Neural cell (in vitro differentiated cells): ENCODE data around the gene SYNPO2. TPM values are rescaled to one million over a fixed set of nuclear protein-coding genes. Genes with fewer than 3 reads are reported as not detected.

Experiments used
- H2AFZ ChIP-seq: fragments of 200-600, 300-800 bp; sonication (generic), shearing (Covaris generic); 2 replicates; pipeline ENCODE4 v1.6.0; 2014; ENCODE audit warnings: low read depth, mild to moderate bottlenecking, antibody characterized with exemption, low read length, moderate library complexity
- H3F3A ChIP-seq: fragments of 200-600 bp; shearing (Covaris generic); 2 replicates; pipeline ENCODE4 v1.6.1; 2016; ENCODE audit warnings: mild to moderate bottlenecking, moderate library complexity, mixed read lengths, antibody characterized with exemption, low read length; ENCODE audit not compliant: insufficient read depth, poor library complexity, severe bottlenecking
- H3K27ac ChIP-seq: fragments of 200-600, 300-800 bp; sonication (generic), shearing (Covaris generic); 2 replicates; pipeline ENCODE4 v1.5.1; 2014; ENCODE audit warnings: mild to moderate bottlenecking, low read length, moderate library complexity
- H3K27me3 ChIP-seq: fragments of 300-800, 200-600 bp; sonication (generic), shearing (Covaris generic); 2 replicates; pipeline ENCODE4 v1.6.0; 2014; ENCODE audit warnings: mild to moderate bottlenecking, low read depth, low read length, moderate library complexity; ENCODE audit not compliant: insufficient read depth
- H3K36me3 ChIP-seq: fragments of 300-800, 200-600 bp; sonication (generic), shearing (Covaris generic); 2 replicates; pipeline ENCODE4 v1.5.1; 2014; ENCODE audit warnings: mild to moderate bottlenecking, antibody characterized with exemption, low read length, moderate library complexity; ENCODE audit not compliant: insufficient read depth
- H3K4me2 ChIP-seq: fragments of 300-800, 200-600 bp; sonication (generic), shearing (Covaris generic); 2 replicates; pipeline ENCODE4 v1.6.0; 2014; ENCODE audit warnings: mild to moderate bottlenecking, low read length
- H3K4me3 ChIP-seq: fragments of 300-800, 200-600 bp; sonication (generic), shearing (Covaris generic); 2 replicates; pipeline ENCODE4 v1.5.1; 2014; ENCODE audit warnings: mild to moderate bottlenecking, low read length, moderate library complexity
- H3K79me2 ChIP-seq: fragments of 200-600 bp; shearing (Covaris generic); replicated peaks from 2 replicates; pipeline ENCODE4 v1.6.0; 2014; ENCODE audit warnings: mild to moderate bottlenecking, low read length, moderate library complexity; ENCODE audit not compliant: insufficient read depth
- H3K9ac ChIP-seq: fragments of 300-800, 200-600 bp; sonication (generic), shearing (Covaris generic); 2 replicates; pipeline ENCODE4 v1.6.1; 2016; ENCODE audit warnings: mild to moderate bottlenecking, low read length, mixed read lengths
- H3K9me2 ChIP-seq: fragments of 200-600 bp; shearing (Covaris generic); 2 replicates; pipeline ENCODE4 v1.6.1; 2016; ENCODE audit warnings: mild to moderate bottlenecking, low read length, mixed read lengths; ENCODE audit not compliant: insufficient read depth
- H3K9me3 ChIP-seq: fragments of 200-600, 300-800 bp; sonication (generic), shearing (Covaris generic); 2 replicates; pipeline ENCODE4 v1.6.1; 2016; ENCODE audit warnings: mild to moderate bottlenecking, mixed run types, low read length, moderate library complexity, mixed read lengths
- H4K20me1 ChIP-seq: fragments of 200-600 bp; shearing (Covaris generic); 2 replicates; pipeline ENCODE4 v1.6.1; 2016; ENCODE audit warnings: mild to moderate bottlenecking, mixed run types; ENCODE audit not compliant: insufficient read depth
- EP300 ChIP-seq: fragments of 450-650 bp; conservative IDR thresholded peaks from 2 replicates; pipeline ENCODE4 v1.6.1; 2014; ENCODE audit warnings: antibody characterized with exemption, mild to moderate bottlenecking, moderate library complexity; ENCODE audit not compliant: poor library complexity, severe bottlenecking
- EZH2 ChIP-seq: fragments of 200-600, 300-800 bp; shearing (Covaris generic), sonication (generic); IDR thresholded peaks from 2 replicates; pipeline ENCODE4 v1.6.1; 2014; ENCODE audit warnings: antibody characterized with exemption, low read length, borderline replicate concordance, mild to moderate bottlenecking; ENCODE audit not compliant: insufficient read depth, poor library complexity, severe bottlenecking
- MXI1 ChIP-seq: fragments of 450-650 bp; conservative IDR thresholded peaks from 2 replicates; pipeline ENCODE4 v1.6.1; 2014; ENCODE audit warnings: antibody characterized with exemption, mild to moderate bottlenecking; ENCODE audit not compliant: poor library complexity, severe bottlenecking
- POLR2AphosphoS5 ChIP-seq: IDR thresholded peaks from 2 replicates; pipeline ENCODE4 v1.6.1; 2012
- RAD21 ChIP-seq: fragments of 450-650 bp; conservative IDR thresholded peaks from 2 replicates; pipeline ENCODE4 v1.6.1; 2014; ENCODE audit warnings: antibody characterized with exemption, mild to moderate bottlenecking, moderate library complexity
- REST ChIP-seq: IDR thresholded peaks from 2 replicates; pipeline ENCODE4 v1.6.1; 2012; ENCODE audit warnings: borderline replicate concordance
- SMC3 ChIP-seq: fragments of 450-650 bp; conservative IDR thresholded peaks from 2 replicates; pipeline ENCODE4 v1.6.1; 2014; ENCODE audit warnings: antibody characterized with exemption, mild to moderate bottlenecking, moderate library complexity; ENCODE audit not compliant: poor library complexity
- TAF1 ChIP-seq: IDR thresholded peaks from 2 replicates; pipeline ENCODE4 v1.6.1; 2012; ENCODE audit warnings: low read depth
- polyA plus RNA-seq: library from polyadenylated mRNA; depleted of rRNA; stranded (reverse); fragments of >200 nt; gene quantifications from 2 replicates; pipeline ENCODE4 v1.2.3, GENCODE V29; 2014
- TF ChIP-seq, protein P1 (sequence below): fragments of 450-650 bp; IDR thresholded peaks from 2 replicates; pipeline ENCODE4 v1.5.1; 2014; ENCODE audit warnings: antibody characterized with exemption, mild to moderate bottlenecking, moderate library complexity; ENCODE audit not compliant: poor library complexity, severe bottlenecking

The SYNPO2 gene
- polyA plus RNA-seq, 1 donor from 2014 or later: 0.14 TPM

DNA sequence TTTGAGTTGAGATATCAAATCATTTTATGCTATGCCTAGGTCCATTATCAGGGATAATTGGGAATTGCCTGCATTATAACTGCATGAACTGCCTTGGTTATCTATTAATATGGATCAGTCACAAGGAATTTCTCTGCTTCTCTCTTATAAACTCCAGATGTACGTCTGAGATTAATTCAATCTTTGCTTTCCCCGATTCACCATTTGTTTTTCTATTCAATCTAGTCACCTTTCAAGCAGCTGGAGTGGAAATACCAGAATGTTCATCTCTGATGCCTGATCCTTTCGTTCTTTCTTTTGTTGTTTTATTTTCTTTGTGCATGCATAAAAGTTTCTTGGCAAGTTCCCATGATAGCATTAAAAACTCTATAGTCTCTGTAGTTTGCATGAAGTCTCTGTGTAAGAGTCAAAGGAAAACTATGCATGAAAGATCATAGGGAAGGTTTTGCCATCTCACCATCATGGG lies 22.6 kb downstream of the SYNPO2 start:
- Histone ChIP-seq H3K9ac (no peak overlapping the region), H3K27ac (no peak overlapping the region), H2AFZ (no peak overlapping the region), H4K20me1 (no peaks in the 10 kb centered on the region), H3K4me3 (no peak overlapping the region), H3K4me2 (no peak overlapping the region), H3K36me3 (no peaks in the 10 kb centered on the region), H3K9me2 (no peaks in the 10 kb centered on the region), H3K27me3 (no peaks in the 10 kb centered on the region), H3K79me2 (no peaks in the 10 kb centered on the region), H3K9me3 (no peaks in the 10 kb centered on the region), H3F3A (no peaks in the 10 kb centered on the region)
- TF ChIP-seq EZH2 (no peak), SMC3 (no peak), POLR2AphosphoS5 (no peak), REST (no peak), MXI1 (no peak), TAF1 (no peak), RAD21 (no peak), EP300 (no peak)
- TF ChIP-seq, protein P1, sequence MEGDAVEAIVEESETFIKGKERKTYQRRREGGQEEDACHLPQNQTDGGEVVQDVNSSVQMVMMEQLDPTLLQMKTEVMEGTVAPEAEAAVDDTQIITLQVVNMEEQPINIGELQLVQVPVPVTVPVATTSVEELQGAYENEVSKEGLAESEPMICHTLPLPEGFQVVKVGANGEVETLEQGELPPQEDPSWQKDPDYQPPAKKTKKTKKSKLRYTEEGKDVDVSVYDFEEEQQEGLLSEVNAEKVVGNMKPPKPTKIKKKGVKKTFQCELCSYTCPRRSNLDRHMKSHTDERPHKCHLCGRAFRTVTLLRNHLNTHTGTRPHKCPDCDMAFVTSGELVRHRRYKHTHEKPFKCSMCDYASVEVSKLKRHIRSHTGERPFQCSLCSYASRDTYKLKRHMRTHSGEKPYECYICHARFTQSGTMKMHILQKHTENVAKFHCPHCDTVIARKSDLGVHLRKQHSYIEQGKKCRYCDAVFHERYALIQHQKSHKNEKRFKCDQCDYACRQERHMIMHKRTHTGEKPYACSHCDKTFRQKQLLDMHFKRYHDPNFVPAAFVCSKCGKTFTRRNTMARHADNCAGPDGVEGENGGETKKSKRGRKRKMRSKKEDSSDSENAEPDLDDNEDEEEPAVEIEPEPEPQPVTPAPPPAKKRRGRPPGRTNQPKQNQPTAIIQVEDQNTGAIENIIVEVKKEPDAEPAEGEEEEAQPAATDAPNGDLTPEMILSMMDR: no peak

GRCh38 chr4:118915468-118915867 lies 26.8 kb downstream of the SYNPO2 start:
- TF ChIP-seq RAD21: no peak
- TF ChIP-seq, protein P1: no peak
- no peak for TF ChIP-seq POLR2AphosphoS5
- TF ChIP-seq SMC3: no peak
- TF ChIP-seq EZH2: no peak
- no peak for TF ChIP-seq EP300
- Histone ChIP-seq H4K20me1 (no peaks in the 10 kb centered on the region), H3K4me2 (no peak overlapping the region), H3K36me3 (no peaks in the 10 kb centered on the region), H3K4me3 (no peak overlapping the region), H3K9ac (no peak overlapping the region), H2AFZ (no peak overlapping the region), H3K27ac (no peak overlapping the region), H3K9me2 (no peaks in the 10 kb centered on the region), H3K9me3 (no peaks in the 10 kb centered on the region), H3F3A (no peaks in the 10 kb centered on the region), H3K27me3 (no peaks in the 10 kb centered on the region), H3K79me2 (no peaks in the 10 kb centered on the region)
